Epithelial cell of prostate (primary cell): ENCODE measurements around the gene ZSCAN5C.
A peak's percentile ranks its signal among the peaks of the same experiment; 100 is the strongest.
"Not testable (repeated sequence)": the region's sequence is repeated elsewhere in the genome, so short reads cannot be mapped to it uniquely, and the experiment has no call there.

Source experiments
- DNase-seq: peaks from one replicate; pipeline ENCODE4 v3.0.0-alpha.2; 2011; ENCODE audit warnings: low read depth, low spot score
- H3K27ac ChIP-seq: fragments of 450-650 bp; 2 replicates; pipeline ENCODE4 v1.5.1; 2017; ENCODE audit warnings: mild to moderate bottlenecking

Gene ZSCAN5C

GRCh38 chr19:56201973-56202372 lies at the start of gene ZSCAN5C:
TSS of gene ZSCAN5C (plus strand) at chr19:56202273. CDS start at chr19:56205914, 3,641 bp downstream.
- H3K27ac ChIP-seq = no peak within 1 kb of the TSS
- no peak for DNase-seq

- no peak overlapping the region for H3K27ac ChIP-seq
- DNase-seq = no peak
These were observed 49.4 kb upstream of the ZSCAN5C start for GRCh38 chr19:56152644-56153043.

GRCh38 chr19:56153507-56153906 lies 48.6 kb upstream of the ZSCAN5C start:
- DNase-seq = no peak
- no peak overlapping the region for H3K27ac ChIP-seq

- H3K27ac ChIP-seq = no peak overlapping the region
- no peak for DNase-seq
These were observed 46.9 kb upstream of the ZSCAN5C start for GRCh38 chr19:56155124-56155687.

GRCh38 chr19:56156768-56157167 lies 45.3 kb upstream of the ZSCAN5C start:
- no peak overlapping the region for H3K27ac ChIP-seq
- DNase-seq = no peak

- no peak for DNase-seq
- H3K27ac ChIP-seq = no peak overlapping the region
These were observed 43.8 kb upstream of the ZSCAN5C start for GRCh38 chr19:56158170-56158757.

- H3K27ac ChIP-seq = no peak overlapping the region
- DNase-seq = no peak
These were observed 43.0 kb upstream of the ZSCAN5C start for GRCh38 chr19:56159009-56159559.

GRCh38 chr19:56159622-56160271 lies 42.3 kb upstream of the ZSCAN5C start:
- no peak for DNase-seq
- no peak overlapping the region for H3K27ac ChIP-seq

GRCh38 chr19:56161534-56161933 lies 40.5 kb upstream of the ZSCAN5C start:
- no peak overlapping the region for H3K27ac ChIP-seq
- no peak for DNase-seq

- DNase-seq = no peak
- no peak overlapping the region for H3K27ac ChIP-seq
These were observed 39.8 kb upstream of the ZSCAN5C start for GRCh38 chr19:56162258-56162657.

- DNase-seq = no peak
- no peak overlapping the region for H3K27ac ChIP-seq
These were observed 39.0 kb upstream of the ZSCAN5C start for GRCh38 chr19:56163097-56163496.

- DNase-seq = no peak
- H3K27ac ChIP-seq = no peak overlapping the region
These were observed 35.0 kb upstream of the ZSCAN5C start for GRCh38 chr19:56167064-56167578.

- DNase-seq = peak; percentile 74
These were observed 31.8 kb upstream of the ZSCAN5C start for GRCh38 chr19:56170261-56170660.

GRCh38 chr19:56174086-56174485 lies 28.0 kb upstream of the ZSCAN5C start:
- no peak overlapping the region for H3K27ac ChIP-seq
- no peak for DNase-seq

More at GRCh38 chr19:56170261-56170660, 31.8 kb upstream of the ZSCAN5C start:
- no peak overlapping the region for H3K27ac ChIP-seq

GRCh38 chr19:56174550-56174949 lies 27.5 kb upstream of the ZSCAN5C start:
- H3K27ac ChIP-seq = no peak overlapping the region
- no peak for DNase-seq

- not testable (repeated sequence) for H3K27ac ChIP-seq, DNase-seq
These were observed 26.2 kb upstream of the ZSCAN5C start, which contains the start of gene GALP for GRCh38 chr19:56175861-56176307. TSS of gene GALP (plus strand) at chr19:56176008. CDS start at chr19:56177109, 1,101 bp downstream.

GRCh38 chr19:56176310-56176709 lies 25.8 kb upstream of the ZSCAN5C start:
- H3K27ac ChIP-seq, DNase-seq: not testable (repeated sequence)

GRCh38 chr19:56176881-56177280 lies 25.2 kb upstream of the ZSCAN5C start:
- DNase-seq = no peak

GRCh38 chr19:56177564-56178243 lies 24.4 kb upstream of the ZSCAN5C start:
- no peak overlapping the region for H3K27ac ChIP-seq

More at GRCh38 chr19:56176881-56177280, 25.2 kb upstream of the ZSCAN5C start:
- H3K27ac ChIP-seq = no peak overlapping the region

GRCh38 chr19:56189785-56190184 lies 12.3 kb upstream of the ZSCAN5C start:
- no peak for DNase-seq
- H3K27ac ChIP-seq = no peak overlapping the region

More at GRCh38 chr19:56177564-56178243, 24.4 kb upstream of the ZSCAN5C start:
- no peak for DNase-seq
